ENCODE results near the gene POLR2L.

Gene POLR2L

GRCh38 chr11:794013-794765 is 48.1 kb downstream of the POLR2L start:
- no peak for DNase-seq

GRCh38 chr11:793556-793955 is 48.8 kb downstream of the POLR2L start:
- DNase-seq, result no peak

DNA sequence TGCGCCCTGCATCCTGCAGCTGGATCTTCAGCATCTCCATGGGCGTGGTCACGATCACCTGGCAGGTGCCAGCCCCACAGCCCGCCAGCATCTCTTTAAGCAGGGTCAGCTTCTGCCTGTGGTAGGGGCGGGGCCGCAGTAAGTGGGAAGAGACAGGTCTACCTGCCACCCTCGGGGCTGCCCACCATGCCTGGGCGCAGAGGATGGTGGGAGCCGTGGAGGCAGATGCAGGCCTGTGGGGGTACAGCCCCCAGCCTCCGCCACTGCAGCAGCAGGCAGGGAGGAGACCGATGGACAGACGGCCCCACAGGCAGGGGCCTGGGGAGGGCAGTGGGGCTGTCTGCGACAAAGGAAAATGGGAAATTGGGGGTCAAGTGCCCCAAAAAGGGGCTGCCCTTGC is 49.5 kb downstream of the POLR2L start:
- no peak for DNase-seq

DNA sequence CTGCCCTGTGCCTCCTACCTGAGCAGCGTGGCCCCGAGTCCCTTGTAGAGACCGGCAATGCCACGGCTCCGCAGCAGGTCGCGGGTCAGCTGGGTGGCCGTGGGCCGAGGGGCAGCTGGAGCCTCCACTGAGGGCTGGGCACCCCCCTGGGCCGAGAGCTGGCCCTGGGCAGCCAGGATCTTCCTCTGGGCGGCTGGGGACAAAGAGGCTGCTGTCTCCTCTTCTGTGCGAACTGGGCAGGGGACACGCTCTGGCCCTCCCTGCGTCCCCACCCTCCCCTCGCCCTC is 49.9 kb downstream of the POLR2L start:
- DNase-seq, result no peak

DNA sequence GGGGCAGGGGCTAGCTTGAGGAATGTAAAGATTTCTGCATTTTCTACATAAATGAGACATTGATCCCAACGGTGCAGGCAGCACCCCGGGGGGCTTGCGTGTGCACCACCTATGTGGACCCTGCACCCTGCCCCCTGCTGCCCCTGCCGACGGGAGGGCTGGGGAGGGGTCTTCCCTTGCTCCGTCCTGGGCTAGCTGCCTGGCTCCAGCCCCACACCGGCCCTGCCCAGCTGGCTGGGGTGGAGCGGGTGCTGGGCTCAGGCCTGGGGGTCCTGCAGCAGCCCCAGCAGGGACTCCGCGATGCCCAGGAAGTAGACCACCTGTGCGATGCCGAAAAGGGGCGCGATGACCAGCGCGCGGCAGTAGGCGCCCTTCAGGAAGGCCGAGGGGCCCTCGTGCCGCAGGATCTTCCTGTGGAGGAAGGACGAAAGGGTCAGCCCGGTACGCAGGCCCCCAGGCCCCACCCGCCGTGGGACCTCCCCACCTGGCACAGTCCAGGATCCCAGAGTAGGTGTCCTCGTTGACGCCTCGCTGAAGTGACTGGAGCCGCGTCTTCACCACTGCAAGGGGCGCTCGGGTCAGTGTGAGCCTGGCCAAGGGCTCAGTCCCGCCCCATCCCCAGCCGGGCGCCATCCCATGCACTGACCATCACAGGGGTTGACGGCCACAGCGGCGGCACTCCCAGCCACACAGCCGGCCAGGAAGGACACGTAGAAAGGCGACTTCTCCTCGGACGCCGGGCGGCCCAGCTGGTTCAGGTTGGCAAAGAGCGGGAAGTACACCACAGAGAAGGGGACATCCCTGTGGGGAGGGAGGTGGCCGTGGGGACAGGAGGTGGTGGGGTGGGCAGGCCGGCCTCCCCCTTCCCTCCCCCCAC is 50.4 kb downstream of the POLR2L start:
- DNase-seq, result no peak

DNA sequence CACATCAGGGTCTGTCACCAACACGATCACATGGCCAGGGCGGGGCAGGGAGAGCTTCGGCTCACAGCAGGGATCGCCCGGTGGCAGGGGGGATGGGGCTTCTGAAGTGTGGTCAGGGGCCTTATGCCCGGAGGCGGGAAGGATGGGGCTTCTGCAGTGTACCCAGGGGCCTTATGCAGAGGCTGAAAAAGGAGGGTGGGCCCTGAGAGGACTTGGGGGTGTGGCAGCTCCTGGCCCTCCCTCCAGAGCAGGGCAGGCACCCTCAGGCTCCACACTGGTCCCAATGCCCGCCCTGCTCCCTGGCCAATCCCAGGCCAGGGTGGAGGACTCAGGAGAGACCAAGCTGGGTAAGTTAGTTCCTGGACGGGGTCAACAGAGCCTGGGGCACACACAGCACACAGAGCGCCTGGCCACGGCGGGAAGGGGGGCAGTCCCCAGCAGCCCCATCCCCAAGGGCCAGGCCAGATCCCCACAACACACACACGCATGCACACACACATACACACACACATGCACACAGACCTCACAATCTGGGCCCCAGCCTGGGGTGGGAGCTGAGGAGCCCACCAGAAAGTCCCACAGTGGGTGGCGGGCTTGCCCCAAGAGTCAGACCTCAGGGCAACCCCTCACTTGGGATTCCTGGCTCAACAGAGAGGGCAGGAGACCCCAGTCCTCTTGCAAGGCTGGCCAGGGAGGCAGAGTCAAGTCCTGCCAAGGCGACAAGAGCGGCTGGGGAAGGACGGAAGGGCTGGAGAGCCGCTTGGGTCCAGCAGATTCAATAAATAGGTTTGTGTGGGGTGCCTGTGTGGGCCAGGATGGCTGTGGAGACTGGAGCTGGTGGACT is 51.4 kb downstream of the POLR2L start:
- DNase-seq, result no peak

DNA sequence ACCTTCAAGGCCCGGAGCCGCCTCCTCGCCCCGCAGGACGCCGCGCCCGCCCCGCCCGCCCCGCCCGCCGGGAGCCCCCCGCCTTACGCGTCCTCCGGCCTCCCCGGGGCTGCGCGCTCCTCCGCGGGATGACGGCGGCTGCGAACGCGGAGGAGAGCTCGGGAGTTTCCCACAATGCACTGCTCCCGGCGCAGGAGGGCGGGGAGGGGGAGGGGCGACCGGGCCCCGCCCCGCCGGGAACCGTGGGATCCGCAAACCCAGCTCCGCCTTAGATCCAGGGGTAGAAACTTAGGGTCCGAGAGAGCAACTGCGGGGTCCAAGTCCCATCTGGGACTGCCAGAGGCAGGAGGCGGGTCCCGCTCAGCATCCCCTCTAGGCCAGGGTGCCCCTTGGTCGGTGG is 52.4 kb downstream of the POLR2L start, which contains the start of gene CEND1:
Gene CEND1 (minus strand): TSS at position 148 of the 400 bp plus-strand sequence. CDS start 1,514 bp downstream, outside the sequence.
- no peak for DNase-seq

Data from inflammatory macrophage (primary cell).